ENCODE measurements around the gene CYP2A7.
"Not testable (repeated sequence)": the region's sequence is repeated elsewhere in the genome, so short reads cannot be mapped to it uniquely, and the experiment has no call there.

DNA sequence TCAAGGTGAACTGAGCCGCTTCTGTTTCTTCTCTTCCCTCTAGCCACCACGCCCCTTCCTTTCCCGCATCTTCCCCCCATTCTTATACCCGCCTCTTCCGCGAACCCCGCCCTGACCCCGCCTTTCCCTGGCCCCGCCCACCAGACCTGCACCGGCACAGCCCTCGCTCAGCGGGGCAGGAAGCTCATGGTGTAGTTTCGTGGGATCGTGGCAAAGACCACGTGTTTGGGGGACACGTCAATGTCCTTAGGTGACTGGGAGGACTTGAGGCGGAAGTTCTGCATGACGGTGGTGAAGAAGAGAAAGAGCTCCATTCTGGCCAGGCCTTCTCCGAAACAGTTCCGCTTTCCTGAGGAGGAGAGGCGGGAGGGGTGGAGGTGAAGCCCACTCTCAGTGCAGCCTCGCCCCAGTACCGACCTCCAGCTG, 6.5 kb downstream of the CYP2A7 start:
- TF ChIP-seq, protein P1, sequence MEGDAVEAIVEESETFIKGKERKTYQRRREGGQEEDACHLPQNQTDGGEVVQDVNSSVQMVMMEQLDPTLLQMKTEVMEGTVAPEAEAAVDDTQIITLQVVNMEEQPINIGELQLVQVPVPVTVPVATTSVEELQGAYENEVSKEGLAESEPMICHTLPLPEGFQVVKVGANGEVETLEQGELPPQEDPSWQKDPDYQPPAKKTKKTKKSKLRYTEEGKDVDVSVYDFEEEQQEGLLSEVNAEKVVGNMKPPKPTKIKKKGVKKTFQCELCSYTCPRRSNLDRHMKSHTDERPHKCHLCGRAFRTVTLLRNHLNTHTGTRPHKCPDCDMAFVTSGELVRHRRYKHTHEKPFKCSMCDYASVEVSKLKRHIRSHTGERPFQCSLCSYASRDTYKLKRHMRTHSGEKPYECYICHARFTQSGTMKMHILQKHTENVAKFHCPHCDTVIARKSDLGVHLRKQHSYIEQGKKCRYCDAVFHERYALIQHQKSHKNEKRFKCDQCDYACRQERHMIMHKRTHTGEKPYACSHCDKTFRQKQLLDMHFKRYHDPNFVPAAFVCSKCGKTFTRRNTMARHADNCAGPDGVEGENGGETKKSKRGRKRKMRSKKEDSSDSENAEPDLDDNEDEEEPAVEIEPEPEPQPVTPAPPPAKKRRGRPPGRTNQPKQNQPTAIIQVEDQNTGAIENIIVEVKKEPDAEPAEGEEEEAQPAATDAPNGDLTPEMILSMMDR (conservative IDR thresholded peaks at IDR 0.05): not testable (repeated sequence)
- TF ChIP-seq ZFX (IDR thresholded peaks at IDR 0.05): not testable (repeated sequence)
